GM13976 (cell line): ENCODE measurements around the gene CNTN6.

Experiments
- DNase-seq: peaks from one replicate; pipeline ENCODE4 v3.0.0; 2012; ENCODE audit warnings: low spot score
- CTCF ChIP-seq: IDR thresholded peaks from 2 replicates; pipeline ENCODE4 v1.5.1; 2012; ENCODE audit warnings: borderline replicate concordance, mild to moderate bottlenecking; ENCODE audit not compliant: insufficient read depth; ENCODE audit errors: extremely low read depth, missing control alignments, control extremely low read depth
- in situ Hi-C: fragments of 300-500 bp; cut with MboI; formaldehyde crosslinking; loops from one replicate; pipeline ENCODE4 v1.12.0; 2022; ENCODE audit warnings: low sequenced_read_pairs, mixed read lengths, inconsistent platforms; ENCODE audit not compliant: unreplicated experiment

The CNTN6 gene

DNA sequence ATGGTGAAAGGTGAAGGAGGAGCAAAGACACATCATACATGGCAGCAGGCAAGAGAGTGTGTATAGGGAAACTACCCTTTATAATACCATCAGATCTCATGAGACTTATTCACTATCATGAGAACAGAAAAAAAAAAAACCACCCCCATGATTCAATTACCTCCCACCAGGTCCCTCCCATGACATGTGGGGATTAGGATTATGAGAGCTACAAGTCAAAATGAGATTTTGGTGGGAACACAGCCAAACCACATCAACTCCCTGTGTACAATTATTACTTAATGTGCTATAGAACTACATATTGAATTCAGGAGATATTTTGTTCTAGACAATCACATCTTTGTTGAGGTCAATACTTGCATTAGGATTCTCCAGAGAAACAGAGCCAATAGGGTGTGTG lies 313.4 kb downstream of the CNTN6 start:
- in situ Hi-C loops, result no loop called here

DNA sequence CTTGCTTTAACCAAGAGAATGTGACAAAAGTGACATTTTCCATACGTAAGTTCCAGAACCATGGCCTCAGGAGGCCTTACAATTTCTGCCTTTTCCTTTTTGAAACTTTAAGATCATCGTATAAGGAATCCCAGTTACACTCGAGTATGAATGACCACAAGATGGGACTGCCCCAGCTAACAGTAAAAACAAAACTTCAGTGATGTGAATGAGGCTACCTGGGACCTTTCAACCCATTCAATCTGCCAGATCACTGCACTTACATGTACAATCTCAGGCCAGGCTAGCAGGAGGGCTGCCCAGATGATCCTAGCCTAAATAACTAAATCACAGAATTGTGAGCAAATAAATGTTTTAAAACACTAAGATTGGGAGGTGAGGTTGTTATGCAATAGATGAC lies 328.8 kb downstream of the CNTN6 start:
- peak; percentile 7 for DNase-seq
- no peak for TF ChIP-seq CTCF
- in situ Hi-C loops, result no loop called here

More for the DNA sequence above, 313.4 kb downstream of the CNTN6 start:
- no peak for TF ChIP-seq CTCF
- no peak for DNase-seq

DNA sequence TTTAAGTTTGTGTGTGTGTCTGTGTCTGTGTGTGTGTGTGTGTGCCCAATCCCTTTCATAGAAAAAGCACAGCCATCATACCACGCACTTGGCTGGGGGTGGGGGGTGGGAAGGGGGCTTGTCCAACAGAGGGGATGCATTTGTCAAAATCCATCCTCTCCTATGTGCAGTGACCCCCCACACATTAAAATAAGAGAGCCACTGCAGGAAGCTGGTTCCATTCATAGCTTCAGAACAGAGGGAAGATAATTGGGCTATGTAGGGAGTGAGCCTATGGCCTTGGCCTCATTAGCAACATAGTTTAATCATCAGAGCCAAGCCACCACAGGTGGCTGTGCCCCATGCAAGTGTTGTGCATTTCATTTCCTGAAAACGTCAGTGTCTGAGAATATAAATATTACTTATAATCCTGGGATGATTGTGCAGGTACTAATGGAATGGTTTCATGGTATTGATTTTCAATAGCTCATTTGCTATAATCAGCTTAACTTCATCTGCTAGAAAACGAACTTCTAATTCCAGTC lies 330.8 kb downstream of the CNTN6 start:
- DNase-seq, result no peak
- no peak for TF ChIP-seq CTCF
- in situ Hi-C loops, result no loop called here

DNA sequence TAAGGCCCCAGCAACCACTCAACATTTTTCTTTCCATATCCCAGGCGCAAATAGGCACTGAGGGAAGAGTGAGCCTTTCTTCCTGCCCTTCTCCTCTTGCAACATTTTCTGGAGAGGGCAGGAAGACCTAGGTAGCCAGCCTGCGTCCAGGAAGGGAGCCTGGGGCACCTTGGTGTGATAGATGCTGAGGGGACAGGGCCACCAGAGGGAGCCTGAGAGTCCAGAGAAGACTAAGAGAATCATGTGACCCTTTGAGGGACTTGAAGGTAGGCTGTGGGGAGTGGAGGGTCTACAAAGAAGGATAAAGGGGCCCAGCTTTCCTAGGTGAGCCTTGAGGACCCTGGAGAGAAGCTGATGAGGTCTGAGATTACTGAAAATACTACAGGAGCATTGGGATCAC lies 346.6 kb downstream of the CNTN6 start:
- TF ChIP-seq CTCF, result peak; percentile 17
- no peak for DNase-seq
- in situ Hi-C loops, result no loop called here

GRCh38 chr3:1442271-1442670 lies 349.4 kb downstream of the CNTN6 start:
- no peak for DNase-seq
- in situ Hi-C loops, result no loop called here
- TF ChIP-seq CTCF, result no peak

- no peak for TF ChIP-seq CTCF
- in situ Hi-C loops, result no loop called here
- DNase-seq, result no peak
These were observed 351.4 kb downstream of the CNTN6 start for GRCh38 chr3:1444195-1444594.

DNA sequence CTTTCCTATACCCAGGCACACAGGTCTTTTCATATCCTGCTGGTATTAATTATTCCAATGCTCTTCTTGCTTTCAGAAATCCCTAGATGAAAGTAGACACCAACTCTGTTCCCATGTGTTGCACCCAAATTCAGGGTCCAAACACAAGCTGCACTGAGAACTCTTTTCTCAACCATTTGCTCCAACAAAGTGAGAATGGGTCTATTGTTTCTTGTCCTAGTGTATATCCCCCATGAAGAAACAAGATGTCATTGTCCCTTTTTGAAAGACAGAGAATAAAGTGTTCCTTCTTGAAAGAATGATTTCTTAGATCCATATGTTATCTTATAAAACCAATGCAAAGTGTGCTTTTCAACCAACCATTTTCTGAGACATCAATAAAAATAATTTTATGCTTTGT lies 353.7 kb downstream of the CNTN6 start:
- TF ChIP-seq CTCF, result no peak

More for the DNA sequence above, 353.7 kb downstream of the CNTN6 start:
- in situ Hi-C loops, result no loop called here
- no peak for DNase-seq
